ENCODE measurements around the gene SEC24B.

The SEC24B gene

DNA sequence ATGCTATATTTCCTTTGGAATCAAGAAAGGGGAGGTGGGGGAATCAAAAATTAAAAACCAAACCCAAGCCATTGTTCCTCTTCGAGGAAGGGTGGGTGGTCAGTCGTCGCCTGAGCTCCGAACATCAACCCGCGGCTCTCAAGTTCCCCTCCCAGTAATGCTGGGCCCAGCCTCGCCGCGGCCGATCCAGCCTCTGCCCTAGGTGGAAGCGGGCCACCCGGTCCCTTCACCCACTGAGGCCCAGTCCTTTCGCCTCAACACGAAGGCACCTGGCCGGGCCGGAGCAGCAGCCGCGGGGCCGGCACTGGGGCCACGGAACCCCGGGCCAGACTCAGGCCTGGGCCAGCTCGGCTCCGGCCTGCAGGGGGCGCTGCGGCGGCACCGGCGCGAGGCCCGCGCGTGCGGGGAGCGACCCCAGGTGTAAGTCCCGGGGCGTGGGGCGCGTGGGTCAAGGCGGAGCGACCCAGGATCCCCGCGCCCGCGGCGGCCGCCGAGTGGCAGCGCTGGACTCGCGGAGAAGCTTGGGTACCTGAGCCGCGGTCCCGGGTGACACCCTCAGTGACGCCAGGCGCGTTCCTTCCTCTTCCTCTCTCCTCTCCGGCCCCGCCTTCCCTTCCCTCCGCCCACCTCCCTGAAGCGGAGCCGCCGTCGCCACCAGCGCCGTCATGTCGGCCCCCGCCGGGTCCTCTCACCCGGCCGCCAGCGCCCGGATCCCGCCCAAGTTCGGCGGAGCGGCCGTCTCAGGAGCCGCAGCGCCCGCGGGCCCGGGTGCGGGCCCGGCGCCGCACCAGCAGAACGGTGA lies at the start of gene SEC24B:
TSS of gene SEC24B (plus strand) at position 611 of the 802 bp plus-strand sequence. CDS start at position 666, 55 bp downstream.
- DNase-seq: peak; percentile 94

DNA sequence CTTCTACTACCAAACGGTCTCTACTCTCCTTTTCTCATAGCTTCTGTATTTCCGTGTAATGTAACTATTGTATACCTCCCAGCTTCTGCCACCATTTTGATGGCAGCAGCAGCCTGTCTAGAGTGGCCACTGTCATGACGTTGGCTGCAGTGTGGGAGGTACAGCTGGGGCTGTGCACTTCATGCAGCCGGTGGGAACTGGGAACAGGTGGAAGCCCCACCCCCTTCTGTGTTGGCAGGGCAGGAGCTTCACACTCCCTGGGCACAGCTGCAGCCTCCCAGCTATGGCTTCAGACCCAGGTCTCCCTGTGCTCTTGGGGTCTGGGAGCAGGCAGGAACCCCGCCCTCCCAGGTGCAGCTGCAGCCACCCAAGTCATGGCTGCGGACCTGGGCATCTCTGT lies 49.8 kb upstream of the SEC24B start:
- no peak for DNase-seq

DNA sequence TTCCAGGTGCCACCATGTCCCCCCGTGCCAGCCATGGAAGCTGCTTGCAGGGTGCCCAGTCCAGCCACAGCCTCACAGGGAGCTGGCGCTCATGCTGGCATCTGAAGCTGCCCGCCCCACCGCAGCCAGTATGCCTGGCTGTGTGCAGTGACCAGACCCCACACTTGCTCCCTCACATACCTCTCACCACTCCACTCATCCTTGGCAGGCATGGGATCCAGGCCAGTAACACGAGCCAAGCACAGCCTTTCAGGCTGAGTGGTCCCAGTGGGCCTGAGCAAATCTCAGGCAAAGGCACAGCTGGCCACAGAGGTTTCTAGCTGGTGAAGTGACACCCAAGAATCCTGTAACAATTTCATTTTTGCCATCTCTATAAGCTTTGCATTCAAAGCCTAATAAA lies 48.4 kb upstream of the SEC24B start:
- no peak for DNase-seq

DNA sequence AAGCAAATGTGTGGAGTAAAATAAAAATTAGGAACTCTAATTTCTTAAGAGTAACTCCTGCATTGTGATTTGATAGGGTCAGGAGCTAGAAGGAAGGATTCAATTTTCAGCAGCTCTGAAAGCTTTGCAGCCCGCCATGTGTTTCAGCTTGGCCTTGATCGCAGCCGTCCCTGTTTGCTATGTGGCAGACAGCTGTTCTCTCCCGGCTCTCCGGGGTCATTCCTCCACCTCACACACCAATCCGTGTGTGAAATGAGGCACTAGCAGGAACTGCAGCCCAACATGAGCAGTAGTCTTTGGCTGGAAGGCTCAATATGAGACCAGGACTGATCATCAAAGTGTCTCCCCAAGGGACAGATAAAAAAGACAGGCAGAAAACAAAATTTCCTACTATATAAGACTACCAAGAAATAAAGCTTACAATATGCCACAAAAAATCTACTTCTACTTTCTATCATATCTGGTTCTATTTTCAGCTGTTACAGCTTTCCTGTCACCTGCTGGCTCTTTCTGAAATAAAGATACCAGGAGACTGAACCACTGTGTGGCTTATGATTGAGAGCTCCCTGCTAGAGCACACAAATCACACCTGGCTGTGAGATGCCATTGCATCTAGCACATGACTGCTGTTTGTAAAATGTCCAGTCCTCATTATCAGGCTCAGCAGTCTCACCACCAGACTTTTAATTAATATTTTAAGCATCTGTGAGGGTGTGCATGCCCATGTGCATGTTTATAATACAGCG lies 44.1 kb upstream of the SEC24B start:
- DNase-seq: no peak

DNA sequence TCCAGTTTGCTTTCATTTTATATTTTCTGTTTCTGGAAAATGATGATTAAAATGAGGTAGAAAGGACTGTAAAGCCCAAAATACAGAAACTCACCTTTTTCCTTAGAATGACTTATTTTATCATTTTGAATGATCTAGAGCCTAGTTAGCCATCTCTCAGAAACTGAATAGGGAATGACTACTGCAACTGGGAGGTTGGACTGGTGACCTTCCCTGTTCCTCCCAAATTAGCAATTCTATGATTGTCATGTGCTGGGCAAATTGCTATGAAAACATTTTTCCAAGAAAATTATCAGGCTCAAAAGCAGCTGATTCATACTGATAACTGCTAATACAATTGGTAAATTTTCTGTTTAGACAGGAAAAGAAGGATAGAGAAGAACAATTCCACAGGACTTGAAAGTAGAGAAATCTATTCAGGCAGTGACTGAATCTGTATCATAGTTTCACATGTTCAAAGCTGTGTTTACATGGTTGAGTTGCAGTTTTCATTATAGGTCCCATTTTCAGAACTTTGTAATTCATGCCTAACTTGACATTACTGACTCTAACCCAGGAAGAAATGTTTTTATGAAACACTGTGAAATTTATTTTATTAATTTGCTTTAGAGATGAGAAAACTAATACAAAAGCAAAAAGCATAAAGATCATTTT lies 43.4 kb upstream of the SEC24B start:
- no peak for DNase-seq

DNA sequence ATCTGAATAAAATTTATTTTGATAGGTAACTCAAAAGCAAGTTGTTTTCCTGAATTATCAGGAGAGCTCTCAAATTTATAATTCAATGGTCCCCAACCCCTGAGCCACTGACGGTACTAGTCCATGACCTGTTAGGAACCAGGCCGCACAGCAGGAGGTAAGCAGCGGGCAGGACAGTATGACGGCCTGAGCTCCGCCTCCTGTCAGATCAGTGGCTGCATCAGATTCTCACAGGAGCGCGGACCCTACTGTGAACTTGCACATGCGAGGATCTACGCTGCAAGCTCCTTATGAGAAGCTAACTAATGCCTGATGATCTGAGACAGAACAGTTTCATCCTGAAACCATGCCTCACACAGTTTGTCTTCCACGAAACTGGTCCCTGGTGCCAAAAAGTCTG lies 37.9 kb upstream of the SEC24B start:
- no peak for DNase-seq

DNA sequence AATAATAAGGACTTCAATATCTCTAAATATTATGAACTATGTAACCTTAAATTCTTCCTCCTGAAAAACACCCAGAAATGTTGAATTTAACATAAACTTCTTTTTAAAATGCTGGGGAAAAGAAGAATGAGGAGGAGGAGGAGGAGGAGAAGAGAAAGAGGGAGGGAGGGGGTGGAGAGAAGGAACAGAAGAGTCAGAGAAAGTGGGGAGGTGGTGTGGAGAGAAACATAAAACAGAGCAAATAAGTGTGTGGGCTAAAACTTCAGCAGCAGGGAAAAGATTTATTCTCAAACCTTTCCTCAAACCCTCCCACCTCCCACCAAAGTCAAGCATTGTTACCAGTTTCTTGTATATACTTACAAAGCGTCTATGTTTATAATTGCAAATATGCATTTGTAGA lies 34.7 kb upstream of the SEC24B start:
- no peak for DNase-seq

DNA sequence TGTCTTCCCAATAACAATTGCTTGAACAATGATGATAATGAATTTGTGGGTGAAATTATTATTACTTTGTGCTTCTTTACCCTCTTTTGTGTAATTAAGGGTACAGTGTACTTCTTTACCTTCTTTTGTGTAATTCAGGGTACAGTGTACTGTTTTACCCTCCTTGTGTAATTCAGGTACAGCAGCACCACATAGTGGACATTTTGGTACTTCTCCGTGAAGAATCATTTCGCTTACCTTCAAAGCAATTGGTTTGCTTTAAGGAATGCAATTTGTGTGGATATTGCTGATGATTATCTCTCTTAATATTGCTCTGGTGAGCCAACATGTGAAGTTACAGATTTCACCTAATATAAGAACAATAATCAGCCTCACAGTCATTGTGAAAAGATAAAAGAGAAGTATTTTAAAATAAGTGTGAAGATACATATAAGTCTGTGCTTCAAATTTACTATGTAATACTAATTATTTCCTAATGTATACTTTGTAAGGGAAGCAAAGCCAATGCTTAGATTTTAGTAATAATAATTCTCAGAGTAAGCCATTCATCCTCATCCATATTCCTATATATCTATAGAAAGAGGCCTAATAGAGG lies 27.2 kb upstream of the SEC24B start:
- peak; percentile 30 for DNase-seq

DNA sequence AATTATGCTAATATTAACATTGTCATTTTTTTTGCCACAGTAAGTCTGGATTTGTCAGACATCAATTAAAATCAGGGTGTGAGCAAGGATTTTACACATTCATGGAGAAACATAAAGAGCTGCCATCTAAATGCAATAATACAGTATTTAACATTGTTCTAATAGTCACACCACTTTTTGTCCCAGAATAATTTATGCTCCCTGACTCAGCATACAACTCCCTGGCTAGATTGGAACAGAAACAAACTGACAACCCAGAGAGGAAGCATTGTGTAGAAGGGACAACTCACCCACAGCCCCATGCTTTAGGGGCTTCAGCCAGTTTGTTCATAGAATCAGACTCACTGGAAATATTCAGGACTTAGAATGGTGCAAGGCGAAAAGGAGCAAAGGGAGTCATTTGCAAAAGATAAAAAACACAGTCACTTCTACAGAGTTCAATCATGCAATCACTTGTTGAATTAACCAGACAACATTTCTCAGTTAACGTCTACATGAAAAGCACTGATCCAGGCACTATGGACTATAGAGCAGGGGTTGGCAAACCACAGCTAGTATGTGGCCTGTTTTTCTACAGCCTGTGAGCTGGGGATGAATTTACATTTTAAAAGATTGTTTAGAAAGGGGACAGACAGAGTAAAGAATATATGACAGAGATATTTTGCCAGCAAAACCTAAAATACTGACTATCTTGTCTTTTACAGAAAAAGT lies 26.4 kb upstream of the SEC24B start:
- no peak for DNase-seq

DNA sequence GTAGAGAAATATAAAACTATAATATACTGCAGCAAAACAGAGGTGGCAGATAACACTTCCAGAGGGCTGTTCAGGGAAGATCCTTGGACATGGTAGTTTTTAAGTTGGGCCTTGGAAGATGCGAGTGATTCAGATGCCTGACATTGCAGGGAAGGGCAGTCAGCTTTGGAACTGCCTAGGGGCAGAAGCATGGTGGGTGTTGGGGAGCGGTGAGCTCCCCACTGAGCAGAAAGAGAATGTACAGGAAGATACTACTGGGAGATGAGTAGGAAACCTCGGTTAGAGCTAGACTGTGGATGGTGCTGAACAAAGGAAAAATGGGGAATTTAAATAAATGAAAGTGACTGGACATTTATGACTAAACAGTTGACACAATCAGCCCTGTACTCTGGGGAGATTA lies 24.9 kb upstream of the SEC24B start:
- DNase-seq: no peak

DNA sequence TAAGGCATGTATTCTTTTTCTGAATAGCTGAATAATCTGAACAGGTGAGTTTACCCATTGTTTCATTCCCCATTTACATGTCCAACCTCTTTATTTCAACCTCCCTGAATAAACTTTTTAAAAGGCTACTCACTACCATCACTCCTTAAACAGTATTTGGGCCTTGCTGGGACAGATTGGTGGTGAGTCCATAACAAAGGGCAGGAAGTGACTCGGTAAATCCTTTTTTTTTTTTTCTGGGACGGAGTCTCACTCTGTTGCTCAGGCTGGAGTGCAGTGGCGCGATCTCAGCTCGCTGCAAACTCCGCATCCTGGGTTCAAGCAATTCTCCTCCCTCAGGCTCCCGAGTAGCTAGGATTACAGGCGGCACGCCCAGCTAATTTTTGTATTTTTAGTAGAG lies 23.4 kb upstream of the SEC24B start:
- no peak for DNase-seq

DNA sequence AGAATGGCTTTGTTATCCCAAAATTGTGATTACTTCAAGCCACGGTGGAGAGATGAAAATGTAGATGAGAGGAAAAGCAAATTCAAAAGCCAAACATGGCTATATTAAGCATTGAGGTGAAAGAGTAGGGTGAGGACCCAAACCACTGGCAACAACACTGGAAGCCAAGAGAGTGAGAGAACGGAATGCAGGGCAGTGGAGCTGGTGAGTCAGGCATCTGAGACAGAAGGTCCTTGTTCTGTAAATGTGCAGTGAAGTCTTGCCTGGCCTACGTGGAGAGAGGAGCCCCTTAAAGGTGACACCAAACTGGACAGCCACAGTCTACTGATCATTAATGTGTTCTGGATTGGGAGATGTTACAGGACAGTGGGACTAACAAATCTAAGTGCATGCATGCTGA lies 22.8 kb upstream of the SEC24B start:
- DNase-seq: no peak

DNA sequence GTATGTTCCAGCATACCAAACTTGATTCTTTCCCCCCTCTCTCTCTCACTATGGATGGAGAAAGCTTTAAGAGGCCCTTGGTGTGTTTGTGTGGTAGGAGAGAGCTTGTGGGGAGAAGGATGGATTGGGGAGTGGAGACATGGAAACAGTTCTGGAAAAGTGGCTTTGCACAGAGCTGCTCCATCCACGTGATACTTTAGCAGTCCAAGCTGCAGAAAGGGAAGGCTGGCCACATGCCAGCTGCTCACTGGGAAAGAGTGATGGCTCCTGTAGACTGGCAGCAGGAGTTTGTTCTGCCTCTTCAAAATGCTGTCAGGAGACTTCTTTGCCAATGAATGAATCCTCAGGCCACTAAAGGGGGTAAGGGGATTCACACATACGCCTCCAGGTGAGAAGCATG lies 21.7 kb upstream of the SEC24B start:
- no peak for DNase-seq

DNA sequence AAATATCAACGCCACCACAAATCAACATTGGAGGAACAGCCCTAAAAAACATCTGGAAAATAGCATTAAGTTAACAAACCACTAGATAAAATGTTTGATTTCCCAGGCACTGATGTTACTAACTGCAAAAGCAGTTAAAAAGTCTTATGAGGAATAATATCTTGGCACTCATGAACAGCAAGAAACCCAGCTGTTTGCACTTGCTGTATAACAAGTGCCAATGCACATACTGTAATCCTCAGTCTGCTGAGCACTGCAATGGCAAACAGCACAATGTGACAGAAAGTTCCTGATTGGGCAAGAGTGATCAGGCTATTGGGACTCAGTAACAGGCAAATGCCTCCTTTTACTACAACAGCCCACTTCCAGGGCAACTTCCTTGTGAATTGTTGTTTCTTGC lies 20.8 kb upstream of the SEC24B start:
- DNase-seq: no peak

DNA sequence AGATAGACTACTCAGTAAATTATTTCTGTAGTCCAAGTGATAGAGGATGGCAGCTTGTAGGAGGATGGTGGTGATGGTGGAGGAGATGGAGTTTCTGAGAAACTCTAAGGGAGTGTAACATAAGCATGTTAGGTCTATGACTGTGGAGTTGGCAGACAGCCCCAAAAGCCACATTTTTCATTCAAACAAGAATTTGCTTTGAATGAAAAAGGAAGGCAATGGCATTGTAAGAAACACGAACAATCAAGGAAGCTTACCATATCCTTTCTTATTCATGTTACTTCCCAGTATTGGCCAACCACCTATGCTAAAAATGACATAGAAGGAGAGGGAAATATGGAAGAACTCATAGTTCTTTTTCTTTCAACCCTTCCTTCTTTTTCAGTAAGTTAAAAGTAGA lies 18.7 kb upstream of the SEC24B start:
- DNase-seq: no peak

DNA sequence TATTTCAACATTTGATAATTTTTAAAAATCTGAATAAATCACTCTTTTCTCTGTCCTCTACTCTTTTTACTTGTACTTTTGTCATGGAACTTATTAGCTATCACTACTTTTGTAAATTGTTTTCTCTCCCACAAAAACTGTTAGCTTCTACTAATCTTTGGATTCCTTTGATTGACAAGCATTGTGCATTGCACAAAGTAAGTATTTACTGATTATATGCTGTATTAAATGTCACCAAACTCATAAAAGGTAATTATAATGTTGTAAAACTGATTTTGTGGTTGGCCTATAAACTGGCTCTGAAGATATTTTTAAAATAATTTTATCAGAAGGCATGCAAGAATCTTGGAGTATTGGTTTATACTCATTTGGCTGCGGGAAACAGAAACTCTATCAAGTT lies 15.0 kb upstream of the SEC24B start:
- DNase-seq: no peak

DNA sequence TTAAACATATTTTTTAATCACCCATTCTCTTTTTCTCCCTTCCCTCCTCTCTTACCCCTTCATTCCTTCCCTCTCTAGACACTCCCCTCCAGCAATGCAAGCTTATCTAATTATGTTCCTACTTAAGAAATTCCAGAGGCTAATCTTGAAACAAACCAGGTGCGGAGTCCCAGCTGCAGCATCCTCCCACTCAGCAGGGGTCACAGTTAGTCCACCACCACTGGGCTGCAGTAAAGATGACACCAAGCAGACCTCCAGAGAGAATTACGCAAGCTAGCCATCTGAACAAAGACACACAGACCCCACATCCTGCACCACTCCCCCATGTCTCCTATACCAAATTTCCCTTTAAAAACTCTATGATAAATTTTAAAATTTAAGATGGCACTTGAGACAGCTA lies 13.9 kb upstream of the SEC24B start:
- no peak for DNase-seq

DNA sequence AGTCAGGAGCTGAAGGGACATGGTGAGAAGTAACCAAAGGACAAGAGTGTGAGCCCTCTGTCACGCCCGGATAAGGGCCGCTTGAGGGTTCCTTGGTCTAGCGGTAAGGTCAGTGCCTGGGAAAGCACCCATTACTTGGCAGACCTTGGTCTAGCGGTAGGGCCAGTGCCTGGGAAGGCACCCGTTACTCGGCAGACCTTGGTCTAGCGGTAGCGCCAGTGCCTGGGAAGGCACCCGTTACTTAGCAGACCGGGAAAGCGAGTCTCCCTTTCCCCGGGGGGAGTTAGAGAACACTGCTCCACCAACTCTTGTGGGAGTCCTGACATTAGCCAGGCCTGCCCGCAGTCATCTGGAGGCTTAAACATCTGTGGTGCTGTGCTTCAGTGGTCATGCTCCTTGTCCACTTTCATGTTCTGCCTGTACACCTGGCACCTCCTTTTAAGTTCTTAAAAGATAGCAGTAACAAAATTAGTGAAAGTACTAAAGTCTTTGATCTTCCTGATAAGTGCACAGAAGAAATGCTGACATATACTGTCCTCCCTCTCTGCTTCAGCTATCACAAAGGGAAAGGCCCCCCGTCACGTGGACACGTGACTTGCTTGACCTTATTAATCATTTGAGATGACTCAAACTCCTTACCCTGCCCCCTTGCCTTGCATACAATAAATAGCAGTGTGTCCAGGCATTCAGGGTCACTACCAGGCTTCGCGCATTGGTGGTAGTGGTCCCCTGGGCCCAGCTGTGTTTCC lies 9.3 kb upstream of the SEC24B start:
- DNase-seq: no peak

DNA sequence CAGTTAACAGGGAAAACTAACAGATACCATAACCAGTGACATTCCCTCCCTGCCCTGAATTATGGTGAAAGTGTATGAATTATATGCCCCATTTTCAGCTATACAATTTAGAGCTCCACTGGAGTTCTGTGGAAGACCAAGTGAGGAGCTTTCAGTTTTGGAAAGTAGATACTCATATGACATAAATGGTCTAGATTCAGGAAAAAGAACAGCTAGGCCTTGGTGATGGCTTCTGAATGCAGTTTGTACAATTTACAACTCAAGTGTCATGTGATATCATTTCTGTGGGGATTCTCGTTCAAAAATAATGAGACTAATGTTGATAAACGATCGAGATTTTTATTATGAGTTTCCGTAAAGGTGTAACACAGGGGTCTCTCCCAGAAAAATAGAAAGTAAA lies 8.2 kb upstream of the SEC24B start:
- DNase-seq: no peak

DNA sequence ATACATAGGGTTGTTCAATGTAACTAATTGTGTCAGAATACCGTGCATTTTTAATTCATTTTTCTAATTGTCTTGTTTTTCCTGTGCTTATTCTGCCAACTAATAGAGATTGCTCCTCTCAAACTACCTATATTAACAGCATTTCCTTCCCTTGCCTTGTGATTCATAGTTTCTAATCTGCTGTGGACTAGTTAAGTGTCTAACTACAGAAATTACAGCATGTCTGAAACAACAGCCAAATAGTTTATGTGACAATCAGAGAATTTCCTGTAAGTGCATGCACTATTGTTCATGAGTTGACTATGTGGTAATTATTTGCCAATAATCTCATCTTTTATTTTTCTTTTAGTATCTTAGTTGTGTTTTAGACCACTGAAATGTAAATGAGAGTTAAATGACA lies 4.1 kb upstream of the SEC24B start:
- no peak for DNase-seq

DNA sequence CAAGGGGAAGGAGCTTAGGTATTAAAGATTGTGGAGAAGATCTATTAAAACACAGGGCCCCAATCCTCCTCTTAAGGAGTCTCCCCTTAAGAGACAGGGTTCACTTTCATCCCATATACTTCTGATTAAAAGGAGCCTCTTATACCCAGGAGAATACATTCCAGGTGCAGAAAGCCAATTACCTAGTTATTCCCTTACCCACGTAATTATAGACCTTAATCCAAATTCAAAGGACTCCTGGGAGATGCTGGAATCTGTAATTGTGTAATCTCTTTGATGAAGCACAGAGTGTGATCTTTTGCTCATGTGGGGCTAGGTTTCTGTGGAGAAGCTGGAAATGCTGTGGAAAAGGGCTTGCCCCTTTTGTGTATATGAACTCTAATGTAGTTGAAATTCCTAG lies 1.4 kb upstream of the SEC24B start:
- DNase-seq: no peak

DNA sequence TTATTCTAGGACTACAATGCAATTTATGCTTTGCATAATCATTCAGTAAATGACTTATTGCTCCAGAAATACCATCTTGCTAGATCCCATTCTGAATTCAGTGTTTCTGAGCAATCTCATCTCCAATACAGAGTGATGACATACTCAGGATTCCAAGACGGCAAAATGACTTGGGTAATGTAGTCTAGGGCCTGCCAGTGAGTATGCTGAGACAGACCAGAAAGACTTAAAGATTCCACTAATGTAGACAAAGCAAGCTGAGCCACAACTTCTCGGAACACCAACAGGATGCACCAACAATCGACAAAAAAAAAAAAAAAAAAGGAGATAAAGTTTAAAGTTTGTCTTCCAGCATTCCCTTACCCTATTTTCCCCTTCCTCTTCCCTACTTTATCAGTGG lies 919 bp upstream of the SEC24B start:
- DNase-seq: no peak
